HG03439 (cell line): ENCODE data around the gene WDR31.

ENCODE experiments used
- ATAC-seq: cut with Tn5 transposase; IDR thresholded peaks from one replicate; pipeline ENCODE4 v1.9.1; 2021; ENCODE audit warnings: mild to moderate bottlenecking, moderate library complexity; ENCODE audit not compliant: unreplicated experiment

The WDR31 gene

GRCh38 chr9:113341712-113342410 is 1.8 kb upstream of the WDR31 start:
- no peak for ATAC-seq

- ATAC-seq = no peak
Observed at GRCh38 chr9:113337714-113338113, 2.4 kb downstream of the WDR31 start.

GRCh38 chr9:113331780-113332179 is 8.3 kb downstream of the WDR31 start:
- ATAC-seq = no peak

GRCh38 chr9:113328045-113328782 is 11.9 kb downstream of the WDR31 start:
- no peak for ATAC-seq

- ATAC-seq = no peak
Observed at GRCh38 chr9:113326230-113326629, 13.8 kb downstream of the WDR31 start.

- no peak for ATAC-seq
Observed at GRCh38 chr9:113322671-113323070, 17.4 kb downstream of the WDR31 start.

GRCh38 chr9:113320051-113320450 is 20.0 kb downstream of the WDR31 start:
- no peak for ATAC-seq

- ATAC-seq = no peak
Observed at GRCh38 chr9:113319054-113319453, 21.0 kb downstream of the WDR31 start.

GRCh38 chr9:113317777-113318176 is 22.3 kb downstream of the WDR31 start:
- no peak for ATAC-seq

- ATAC-seq = no peak
Observed at GRCh38 chr9:113316030-113316429, 24.0 kb downstream of the WDR31 start.

GRCh38 chr9:113315231-113315630 is 24.8 kb downstream of the WDR31 start:
- no peak for ATAC-seq

GRCh38 chr9:113313261-113313660 is 26.8 kb downstream of the WDR31 start:
- no peak for ATAC-seq

- ATAC-seq = no peak
Observed at GRCh38 chr9:113311961-113312360, 28.1 kb downstream of the WDR31 start.

GRCh38 chr9:113310538-113310937 is 29.5 kb downstream of the WDR31 start:
- no peak for ATAC-seq

GRCh38 chr9:113309204-113309813 is 30.8 kb downstream of the WDR31 start:
- no peak for ATAC-seq

GRCh38 chr9:113307396-113307975 is 32.6 kb downstream of the WDR31 start:
- ATAC-seq = no peak

GRCh38 chr9:113306566-113306965 is 33.5 kb downstream of the WDR31 start:
- ATAC-seq = no peak

- ATAC-seq = no peak
Observed at GRCh38 chr9:113302792-113303418, 37.2 kb downstream of the WDR31 start, which contains the start of gene RNF183. Gene RNF183, minus strand, starts transcription at chr9:113303376. Its CDS starts 5,192 bp downstream, at chr9:113298184.

- ATAC-seq = no peak
Observed at GRCh38 chr9:113301548-113301947, 38.5 kb downstream of the WDR31 start.

GRCh38 chr9:113299800-113300292 is 40.2 kb downstream of the WDR31 start:
- no peak for ATAC-seq
